Suprapubic skin (tissue), 4 donors: ENCODE data around the gene SEC63.

Source experiments
- EP300 ChIP-seq: sonication (generic); formaldehyde crosslinking; IDR thresholded peaks from one replicate; pipeline ENCODE4 v1.6.1; 2017; ENCODE audit warnings: antibody characterized with exemption
- POLR2A ChIP-seq, 2 donors: fragments of 450-650 bp; IDR thresholded peaks; one replicate each; pipeline ENCODE4 v1.6.1; 2017; ENCODE audit warnings: antibody characterized with exemption in 2 of 2, mild to moderate bottlenecking in 2 of 2, moderate library complexity in 2 of 2
- POLR2AphosphoS5 ChIP-seq, 3 donors: sonication (generic); formaldehyde crosslinking; IDR thresholded peaks; one replicate each; pipeline ENCODE4 v1.6.1; 2017; ENCODE audit warnings: antibody characterized with exemption in 3 of 3
- TF ChIP-seq, protein P1 (sequence below), 2 donors: fragments of 200-600 bp in 1 of 2; fragments of 450-650 bp in 1 of 2; sonication (generic) in 1 of 2; IDR thresholded peaks; one replicate each; pipeline ENCODE4 v1.5.1; 2016 to 2019; ENCODE audit warnings: antibody characterized with exemption in 2 of 2, mild to moderate bottlenecking in 1 of 2, moderate library complexity in 1 of 2

GRCh38 chr6:107823047-107823557 lies 134.9 kb downstream of the SEC63 start:
- no peak for TF ChIP-seq EP300
- no peak for TF ChIP-seq POLR2AphosphoS5 (IDR thresholded peaks at IDR 0.05)
- TF ChIP-seq, protein P1, sequence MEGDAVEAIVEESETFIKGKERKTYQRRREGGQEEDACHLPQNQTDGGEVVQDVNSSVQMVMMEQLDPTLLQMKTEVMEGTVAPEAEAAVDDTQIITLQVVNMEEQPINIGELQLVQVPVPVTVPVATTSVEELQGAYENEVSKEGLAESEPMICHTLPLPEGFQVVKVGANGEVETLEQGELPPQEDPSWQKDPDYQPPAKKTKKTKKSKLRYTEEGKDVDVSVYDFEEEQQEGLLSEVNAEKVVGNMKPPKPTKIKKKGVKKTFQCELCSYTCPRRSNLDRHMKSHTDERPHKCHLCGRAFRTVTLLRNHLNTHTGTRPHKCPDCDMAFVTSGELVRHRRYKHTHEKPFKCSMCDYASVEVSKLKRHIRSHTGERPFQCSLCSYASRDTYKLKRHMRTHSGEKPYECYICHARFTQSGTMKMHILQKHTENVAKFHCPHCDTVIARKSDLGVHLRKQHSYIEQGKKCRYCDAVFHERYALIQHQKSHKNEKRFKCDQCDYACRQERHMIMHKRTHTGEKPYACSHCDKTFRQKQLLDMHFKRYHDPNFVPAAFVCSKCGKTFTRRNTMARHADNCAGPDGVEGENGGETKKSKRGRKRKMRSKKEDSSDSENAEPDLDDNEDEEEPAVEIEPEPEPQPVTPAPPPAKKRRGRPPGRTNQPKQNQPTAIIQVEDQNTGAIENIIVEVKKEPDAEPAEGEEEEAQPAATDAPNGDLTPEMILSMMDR (IDR thresholded peaks at IDR 0.05), result no peak
- TF ChIP-seq POLR2A (IDR thresholded peaks at IDR 0.05), result no peak
